ENCODE data around the gene CSNK2B.

CSNK2B gene

DNA sequence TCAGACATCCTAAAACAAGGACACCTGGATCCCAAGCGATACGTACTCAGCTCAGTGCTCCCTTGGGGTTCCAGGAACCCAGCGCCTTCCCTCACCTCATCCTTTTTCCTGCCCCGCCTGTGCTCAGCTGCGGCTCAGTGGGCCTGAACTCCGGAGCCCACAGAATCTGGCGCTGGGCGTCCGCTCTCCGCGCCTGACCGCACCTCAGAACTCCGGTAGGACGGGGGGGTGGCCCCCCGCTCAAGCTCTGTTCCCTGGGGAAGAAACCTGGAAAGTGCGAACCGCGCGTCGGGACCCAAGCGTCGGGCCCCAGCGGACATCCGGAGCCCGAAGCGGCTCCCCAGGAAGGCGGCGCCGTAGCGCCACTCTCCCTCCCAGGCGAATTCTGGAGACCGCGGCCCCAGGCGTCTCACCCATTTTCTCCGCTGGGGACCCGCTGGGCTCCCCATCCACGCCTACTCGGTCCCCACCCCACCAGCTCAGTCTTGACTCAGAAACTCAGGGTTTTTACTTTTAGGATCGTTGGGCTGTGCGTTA lies 15.3 kb downstream of the CSNK2B start:
- Mint-ChIP-seq H3K27me3 (peaks cover 9% of the 10 kb centered on the region), H3K4me1 (ENCODE audit: low read depth) (peaks cover 54% of the 10 kb centered on the region), H3K4me3 (peak overlapping the region; percentile 74), H3K27ac (peak overlapping the region; percentile 55), H3K36me3 (ENCODE audit: low read depth) (peaks cover 30% of the 10 kb centered on the region), H3K9me3 (no peaks in the 10 kb centered on the region)
- intact Hi-C loops (cut with micrococcal nuclease): loop anchor here (2.0 kb wide), 2 partner anchors 88 to 150 kb away; no protein-coding TSS in a partner anchor

GRCh38 chr6:31683591-31683990 lies 17.7 kb downstream of the CSNK2B start:
- Mint-ChIP-seq H3K27ac (no peak overlapping the region), H3K4me3 (no peak overlapping the region), H3K4me1 (ENCODE audit: low read depth) (peaks cover 33% of the 10 kb centered on the region), H3K27me3 (peaks cover 9% of the 10 kb centered on the region), H3K36me3 (ENCODE audit: low read depth) (peaks cover 54% of the 10 kb centered on the region), H3K9me3 (no peaks in the 10 kb centered on the region)
- intact Hi-C loops (cut with micrococcal nuclease): no loop called here

DNA sequence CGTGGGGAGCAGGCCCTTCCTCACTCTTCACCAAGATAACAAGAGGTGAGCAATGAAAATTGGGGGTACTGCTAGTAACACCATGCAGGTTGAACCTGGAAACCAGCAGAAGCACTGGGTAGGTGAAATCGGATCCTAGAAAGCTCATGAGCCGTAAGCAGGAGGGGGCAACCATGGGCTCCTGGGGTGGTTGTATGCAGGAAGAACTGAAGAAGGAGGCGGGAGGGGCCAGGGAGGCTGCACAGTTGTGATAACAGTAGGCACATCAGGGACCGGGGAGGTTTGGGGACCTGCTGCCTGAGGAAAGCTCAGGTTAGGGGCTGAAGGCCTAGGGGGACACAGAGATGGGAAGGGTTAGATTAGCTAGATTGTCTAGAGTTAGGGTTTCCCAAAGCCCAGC lies 20.6 kb downstream of the CSNK2B start:
- H3K36me3 Mint-ChIP-seq (ENCODE audit: low read depth): peaks cover 83% of the 10 kb centered on the region
- H3K9me3 Mint-ChIP-seq: no peaks in the 10 kb centered on the region
- peaks cover 34% of the 10 kb centered on the region for H3K4me1 Mint-ChIP-seq (ENCODE audit: low read depth)
- no peak overlapping the region for H3K4me3 Mint-ChIP-seq
- no peak overlapping the region for H3K27ac Mint-ChIP-seq
- intact Hi-C loops (cut with micrococcal nuclease): no loop called here
- peaks cover 7% of the 10 kb centered on the region for H3K27me3 Mint-ChIP-seq

DNA sequence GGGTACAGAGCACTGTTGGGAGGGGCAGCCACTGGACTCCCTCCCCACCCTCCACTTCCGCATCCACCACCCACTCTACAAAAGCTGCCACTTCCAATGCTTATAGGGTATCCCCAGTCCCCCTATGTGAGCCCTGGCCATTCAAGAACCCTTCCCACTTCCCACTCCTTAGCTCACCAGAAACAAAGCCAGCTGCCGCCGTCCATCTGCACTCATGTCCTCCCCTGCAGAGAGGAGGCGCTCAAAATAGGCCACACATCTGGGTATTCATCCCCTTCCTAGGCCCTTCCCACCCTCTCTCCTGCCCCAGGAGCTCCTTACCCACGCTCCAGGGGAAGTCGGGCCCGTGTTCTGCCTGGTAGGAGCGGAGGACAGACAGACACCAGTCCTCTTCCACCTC lies 21.4 kb downstream of the CSNK2B start:
- Mint-ChIP-seq H3K27me3 (peaks cover 5% of the 10 kb centered on the region), H3K36me3 (ENCODE audit: low read depth) (peaks cover 91% of the 10 kb centered on the region), H3K4me1 (ENCODE audit: low read depth) (peaks cover 33% of the 10 kb centered on the region), H3K27ac (no peak overlapping the region), H3K4me3 (no peak overlapping the region), H3K9me3 (no peaks in the 10 kb centered on the region)
- intact Hi-C loops (cut with micrococcal nuclease): no loop called here

GRCh38 chr6:31687860-31688693 lies 22.2 kb downstream of the CSNK2B start:
- H3K27me3 Mint-ChIP-seq: peaks cover 4% of the 10 kb centered on the region

GRCh38 chr6:31689249-31690110 lies 23.6 kb downstream of the CSNK2B start:
- Mint-ChIP-seq H3K36me3 (ENCODE audit: low read depth) (peaks cover 100% of the 10 kb centered on the region), H3K9me3 (no peaks in the 10 kb centered on the region), H3K4me1 (ENCODE audit: low read depth) (peaks cover 26% of the 10 kb centered on the region), H3K27me3 (no peaks in the 10 kb centered on the region), H3K4me3 (no peak overlapping the region), H3K27ac (no peak overlapping the region)
- intact Hi-C loops (cut with micrococcal nuclease): no loop called here

More at GRCh38 chr6:31687860-31688693, 22.2 kb downstream of the CSNK2B start:
- Mint-ChIP-seq H3K4me1 (ENCODE audit: low read depth) (peaks cover 31% of the 10 kb centered on the region), H3K36me3 (ENCODE audit: low read depth) (peaks cover 96% of the 10 kb centered on the region), H3K9me3 (no peaks in the 10 kb centered on the region), H3K27ac (no peak overlapping the region), H3K4me3 (no peak overlapping the region)
- intact Hi-C loops (cut with micrococcal nuclease): no loop called here

GRCh38 chr6:31690231-31691077 lies 24.6 kb downstream of the CSNK2B start:
- peaks cover 100% of the 10 kb centered on the region for H3K36me3 Mint-ChIP-seq (ENCODE audit: low read depth)
- peak overlapping the region; percentile 65 for H3K27ac Mint-ChIP-seq
- H3K4me1 Mint-ChIP-seq (ENCODE audit: low read depth): peaks cover 26% of the 10 kb centered on the region
- no peak overlapping the region for H3K4me3 Mint-ChIP-seq
- no peaks in the 10 kb centered on the region for H3K27me3 Mint-ChIP-seq
- no peaks in the 10 kb centered on the region for H3K9me3 Mint-ChIP-seq
- intact Hi-C loops (cut with micrococcal nuclease): no loop called here

- Mint-ChIP-seq H3K27ac (no peak overlapping the region), H3K4me1 (ENCODE audit: low read depth) (peaks cover 26% of the 10 kb centered on the region), H3K4me3 (no peak overlapping the region), H3K9me3 (no peaks in the 10 kb centered on the region), H3K36me3 (ENCODE audit: low read depth) (peaks cover 100% of the 10 kb centered on the region), H3K27me3 (no peaks in the 10 kb centered on the region)
- intact Hi-C loops (cut with micrococcal nuclease): no loop called here
These were observed 25.2 kb downstream of the CSNK2B start for GRCh38 chr6:31691078-31691463.

- Mint-ChIP-seq H3K27ac (no peak overlapping the region), H3K36me3 (ENCODE audit: low read depth) (peaks cover 100% of the 10 kb centered on the region), H3K9me3 (no peaks in the 10 kb centered on the region), H3K4me1 (ENCODE audit: low read depth) (peaks cover 26% of the 10 kb centered on the region), H3K27me3 (no peaks in the 10 kb centered on the region), H3K4me3 (no peak overlapping the region)
- intact Hi-C loops (cut with micrococcal nuclease): no loop called here
These were observed 25.8 kb downstream of the CSNK2B start for GRCh38 chr6:31691564-31692108.

- Mint-ChIP-seq H3K4me3 (no peak overlapping the region), H3K27ac (no peak overlapping the region), H3K36me3 (ENCODE audit: low read depth) (peaks cover 100% of the 10 kb centered on the region), H3K4me1 (ENCODE audit: low read depth) (peaks cover 34% of the 10 kb centered on the region), H3K9me3 (no peaks in the 10 kb centered on the region), H3K27me3 (no peaks in the 10 kb centered on the region)
- intact Hi-C loops (cut with micrococcal nuclease): no loop called here
These were observed 26.5 kb downstream of the CSNK2B start for GRCh38 chr6:31692353-31692752.

DNA sequence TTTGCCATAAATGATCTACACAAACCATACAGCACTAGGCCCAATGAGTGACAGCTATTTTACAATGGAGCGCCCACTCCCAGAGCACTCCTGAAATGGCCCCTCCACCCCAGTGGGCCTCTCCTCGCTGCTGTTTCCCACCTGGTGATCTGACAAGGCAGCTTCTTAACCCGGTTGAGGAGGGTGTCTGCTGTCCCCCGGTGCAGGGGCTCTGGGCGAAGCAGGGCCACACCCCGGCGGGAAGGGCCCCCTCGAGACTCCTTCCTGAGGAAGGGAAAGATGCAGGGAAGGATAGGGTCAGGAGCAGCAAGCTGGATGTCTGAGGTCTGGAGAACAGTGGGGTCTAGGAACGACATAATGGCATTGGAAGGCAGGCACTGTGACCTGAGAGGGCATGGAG lies 27.0 kb downstream of the CSNK2B start:
- Mint-ChIP-seq H3K4me3 (no peak overlapping the region), H3K27me3 (no peaks in the 10 kb centered on the region), H3K4me1 (ENCODE audit: low read depth) (peaks cover 39% of the 10 kb centered on the region), H3K9me3 (no peaks in the 10 kb centered on the region), H3K27ac (no peak overlapping the region), H3K36me3 (ENCODE audit: low read depth) (peaks cover 100% of the 10 kb centered on the region)
- intact Hi-C loops (cut with micrococcal nuclease): no loop called here

- H3K4me3 Mint-ChIP-seq: no peak overlapping the region
- intact Hi-C loops (cut with micrococcal nuclease): no loop called here
- H3K27me3 Mint-ChIP-seq: no peaks in the 10 kb centered on the region
- H3K4me1 Mint-ChIP-seq (ENCODE audit: low read depth): peaks cover 41% of the 10 kb centered on the region
- no peak overlapping the region for H3K27ac Mint-ChIP-seq
- H3K9me3 Mint-ChIP-seq: no peaks in the 10 kb centered on the region
- peaks cover 96% of the 10 kb centered on the region for H3K36me3 Mint-ChIP-seq (ENCODE audit: low read depth)
These were observed 27.7 kb downstream of the CSNK2B start for GRCh38 chr6:31693535-31693934.

DNA sequence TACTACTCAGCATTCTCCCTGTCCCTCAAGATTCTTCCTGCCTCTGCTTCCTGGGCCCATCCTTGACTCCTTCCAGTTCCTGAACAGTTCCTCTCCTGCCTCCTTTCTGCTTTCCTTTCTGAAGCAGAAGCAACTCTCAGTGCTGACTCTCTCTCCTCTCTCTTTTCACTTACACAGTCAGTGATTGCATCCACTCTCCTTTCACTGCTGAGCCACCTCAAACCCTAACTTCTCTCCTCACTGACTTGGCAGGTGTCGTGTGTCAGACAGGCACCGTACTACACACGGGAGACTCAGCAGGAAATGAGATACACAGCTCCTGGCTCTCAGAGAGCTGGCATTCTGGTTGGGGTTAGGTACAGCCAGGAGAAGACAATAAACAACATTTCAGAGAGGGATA lies 31.7 kb downstream of the CSNK2B start:
- H3K36me3 Mint-ChIP-seq (ENCODE audit: low read depth): peaks cover 90% of the 10 kb centered on the region
- no peak overlapping the region for H3K4me3 Mint-ChIP-seq
- intact Hi-C loops (cut with micrococcal nuclease): no loop called here
- H3K27me3 Mint-ChIP-seq: no peaks in the 10 kb centered on the region
- peak overlapping the region; percentile 45 for H3K27ac Mint-ChIP-seq
- H3K4me1 Mint-ChIP-seq (ENCODE audit: low read depth): peaks cover 33% of the 10 kb centered on the region
- H3K9me3 Mint-ChIP-seq: no peaks in the 10 kb centered on the region

Measured in dendritic cell treated with granulocyte-macrophage colony-stimulating factor and Interleukin-4, amounts not matched to agents 40 ng/mL and 50 ng/mL, for 4 days (primary cell).